HG03066 (cell line): Measurements from ENCODE around the gene KRT4.

ENCODE experiments used
- ATAC-seq: cut with Tn5 transposase; IDR thresholded peaks from one replicate; pipeline ENCODE4 v1.9.1; 2021; ENCODE audit warnings: low read depth; ENCODE audit not compliant: unreplicated experiment

The KRT4 gene

DNA sequence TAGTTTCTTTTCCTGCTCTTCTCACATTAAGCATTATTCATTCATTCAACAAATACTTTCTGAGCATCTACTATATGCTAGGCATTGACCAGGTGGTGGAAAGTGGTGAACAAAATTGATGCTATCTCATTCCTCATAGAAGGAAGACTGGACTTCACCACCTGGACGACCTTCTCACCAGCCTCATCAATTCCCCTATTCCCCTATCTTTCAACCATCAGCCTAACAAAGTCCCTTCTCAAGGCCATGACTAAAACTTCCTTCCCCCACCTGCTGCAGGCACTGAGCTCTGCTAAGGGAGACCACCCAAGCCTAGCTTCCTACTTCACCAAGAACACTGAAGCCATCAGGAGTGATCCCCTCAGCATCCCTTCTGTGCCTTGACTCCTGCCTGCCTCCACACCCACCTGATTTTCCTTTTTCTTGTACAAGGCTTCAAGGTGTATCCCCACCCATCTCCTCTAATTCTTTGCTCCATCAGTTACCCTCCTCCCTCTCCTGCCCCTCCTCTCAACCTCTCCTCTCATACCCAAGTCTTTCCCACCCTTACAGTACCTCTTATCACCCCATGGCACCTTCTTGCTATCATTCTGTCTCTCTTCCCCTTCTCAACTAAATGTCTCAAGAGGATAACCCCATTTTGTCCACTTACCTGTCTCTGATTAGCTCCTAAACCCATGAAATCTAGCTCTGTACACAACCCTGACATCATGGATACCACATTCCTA is 56.3 kb downstream of the KRT4 start:
- ATAC-seq = no peak
